Loucy (cell line): ENCODE results near the gene SLAMF6.
"Not testable (repeated sequence)": the region's sequence is repeated elsewhere in the genome, so short reads cannot be mapped to it uniquely, and the experiment has no call there.

Experiments
- H2AFZ ChIP-seq: fragments of 200-600 bp; sonication (generic); 2 replicates; pipeline ENCODE4 v1.6.0; 2016; ENCODE audit warnings: antibody characterized with exemption, mild to moderate bottlenecking, low read length, moderate library complexity
- H3F3A ChIP-seq: fragments of 200-600 bp; 2 replicates; pipeline ENCODE4 v1.6.0; 2016; ENCODE audit warnings: antibody characterized with exemption, low read depth, mild to moderate bottlenecking
- H3K27me3 ChIP-seq: fragments of 200-600 bp; sonication (generic); 2 replicates; pipeline ENCODE4 v1.6.1; 2014; ENCODE audit warnings: low read length, mild to moderate bottlenecking; ENCODE audit not compliant: insufficient read depth, poor library complexity, severe bottlenecking
- H3K36me3 ChIP-seq: fragments of 200-600 bp; sonication (generic); 2 replicates; pipeline ENCODE4 v1.6.1; 2016; ENCODE audit warnings: low read length; ENCODE audit not compliant: insufficient read depth
- H3K4me1 ChIP-seq: fragments of 200-600 bp; sonication (generic); 2 replicates; pipeline ENCODE4 v1.5.1; 2014; ENCODE audit warnings: low read length, mild to moderate bottlenecking; ENCODE audit not compliant: insufficient read depth, poor library complexity, severe bottlenecking
- H3K4me2 ChIP-seq: fragments of 200-600 bp; sonication (generic); 2 replicates; pipeline ENCODE4 v1.6.0; 2014; ENCODE audit warnings: antibody characterized with exemption, low read length, low read depth, mild to moderate bottlenecking; ENCODE audit not compliant: poor library complexity, severe bottlenecking
- H3K4me3 ChIP-seq: fragments of 200-600 bp; sonication (generic); 2 replicates; pipeline ENCODE4 v1.5.1; 2014; ENCODE audit warnings: low read length, mild to moderate bottlenecking, mixed read lengths; ENCODE audit not compliant: poor library complexity, severe bottlenecking
- H3K79me2 ChIP-seq: fragments of 200-600 bp; sonication (generic); 2 replicates; pipeline ENCODE4 v1.6.1; 2014; ENCODE audit warnings: low read length; ENCODE audit not compliant: insufficient read depth
- H3K9ac ChIP-seq: fragments of 200-600 bp; sonication (generic); 2 replicates; pipeline ENCODE4 v1.6.0; 2014; ENCODE audit warnings: mild to moderate bottlenecking, low read depth, low read length, moderate library complexity; ENCODE audit not compliant: poor library complexity, severe bottlenecking
- H3K9me2 ChIP-seq: fragments of 200-600 bp; sonication (generic); replicated peaks from 2 replicates; pipeline ENCODE4 v1.6.1; 2016; ENCODE audit warnings: low read depth, low read length, mixed read lengths
- H3K9me3 ChIP-seq: fragments of 200-600 bp; sonication (generic); 2 replicates; pipeline ENCODE4 v1.6.1; 2014; ENCODE audit warnings: mild to moderate bottlenecking, antibody characterized with exemption, low read length, low read depth; ENCODE audit not compliant: insufficient read depth
- H4K20me1 ChIP-seq: fragments of 200-600 bp; sonication (generic); 2 replicates; pipeline ENCODE4 v1.6.0; 2014; ENCODE audit warnings: antibody characterized with exemption, low read length, mild to moderate bottlenecking; ENCODE audit not compliant: insufficient read depth, poor library complexity, severe bottlenecking
- CTCF ChIP-seq: fragments of 200-600 bp; sonication (generic); conservative IDR thresholded peaks from 2 replicates; pipeline ENCODE4 v1.5.1; 2014; ENCODE audit warnings: mild to moderate bottlenecking, antibody characterized with exemption, low read length
- EZH2phosphoT487 ChIP-seq: fragments of 200-600 bp; IDR thresholded peaks from 2 replicates; pipeline ENCODE4 v1.6.1; 2018; ENCODE audit warnings: antibody characterized with exemption, mild to moderate bottlenecking, moderate library complexity, borderline replicate concordance

Gene SLAMF6

GRCh38 chr1:160520582-160520981 lies 2.5 kb downstream of the SLAMF6 start:
- peaks cover 43% of the 10 kb centered on the region for H3K4me1 ChIP-seq
- H3K9me2 ChIP-seq: no peaks in the 10 kb centered on the region
- TF ChIP-seq CTCF (no peak), EZH2phosphoT487 (no peak)
- H3K36me3 ChIP-seq: no peaks in the 10 kb centered on the region
- H2AFZ ChIP-seq: no peak overlapping the region
- no peaks in the 10 kb centered on the region for H3K79me2 ChIP-seq
- H3K9me3 ChIP-seq: no peaks in the 10 kb centered on the region; the same call in 1 of the 2 replicates
- H3K4me3 ChIP-seq: no peak overlapping the region
- peak overlapping the region; percentile 56 for H3K4me2 ChIP-seq
- peaks cover 6% of the 10 kb centered on the region; the same call in 1 of the 2 replicates for H3F3A ChIP-seq
- H3K9ac ChIP-seq: no peak overlapping the region
- H3K27me3 ChIP-seq: no peaks in the 10 kb centered on the region
- H4K20me1 ChIP-seq: no peaks in the 10 kb centered on the region

- Histone ChIP-seq H4K20me1 (no peaks in the 10 kb centered on the region), H3K9ac (no peak overlapping the region), H3K79me2 (no peaks in the 10 kb centered on the region), H3K4me3 (peak overlapping the region; percentile 27), H3K27me3 (no peaks in the 10 kb centered on the region), H3K9me3 (no peaks in the 10 kb centered on the region; the same call in 1 of the 2 replicates), H2AFZ (no peak overlapping the region), H3K9me2 (no peaks in the 10 kb centered on the region), H3F3A (peaks cover 6% of the 10 kb centered on the region; the same call in 1 of the 2 replicates), H3K36me3 (no peaks in the 10 kb centered on the region), H3K4me1 (peaks cover 43% of the 10 kb centered on the region), H3K4me2 (peak overlapping the region; percentile 56)
- TF ChIP-seq EZH2phosphoT487: no peak
- TF ChIP-seq CTCF: peak; percentile 45
These were observed 3.2 kb downstream of the SLAMF6 start for GRCh38 chr1:160519642-160520435.

GRCh38 chr1:160517519-160517918 lies 5.5 kb downstream of the SLAMF6 start:
- H3F3A ChIP-seq, H3K9me2 ChIP-seq, H2AFZ ChIP-seq, H3K79me2 ChIP-seq, H3K36me3 ChIP-seq, H3K9me3 ChIP-seq, H3K4me2 ChIP-seq, H3K9ac ChIP-seq, H4K20me1 ChIP-seq, H3K27me3 ChIP-seq, H3K4me3 ChIP-seq: not testable (repeated sequence)
- H3K4me1 ChIP-seq: peaks cover 35% of the 10 kb centered on the region

GRCh38 chr1:160515908-160516307 lies 7.1 kb downstream of the SLAMF6 start:
- not testable (repeated sequence) for H3K4me2 ChIP-seq, H3K9ac ChIP-seq, H3K36me3 ChIP-seq, H3K79me2 ChIP-seq, H3K4me3 ChIP-seq, H4K20me1 ChIP-seq, H3K9me3 ChIP-seq, H3K27me3 ChIP-seq, H3K9me2 ChIP-seq, H2AFZ ChIP-seq, H3F3A ChIP-seq
- peaks cover 19% of the 10 kb centered on the region for H3K4me1 ChIP-seq
